Psoas muscle (tissue), 8 donors: ENCODE data around the gene SHROOM3. TPM values are rescaled to one million over a fixed set of nuclear protein-coding genes. Genes with fewer than 3 reads are reported as not detected.
"Not testable (repeated sequence)": the region's sequence is repeated elsewhere in the genome, so short reads cannot be mapped to it uniquely, and the experiment has no call there.

Experiments used
- ATAC-seq, 4 donors: fragments of 200-7000 bp; cut with Tn5 transposase; one replicate each; pipeline ENCODE4 v1.9.1; 2020; ENCODE audit warnings: moderate library complexity in 3 of 4, mild to moderate bottlenecking in 2 of 4
- DNase-seq, 2 donors: peaks; one replicate each; pipeline ENCODE4 v3.0.0-alpha.2; 2020
- H3K27ac ChIP-seq: fragments of 200-600 bp; one replicate; pipeline ENCODE4 v1.8.0; 2022
- H3K27me3 ChIP-seq, 3 donors: fragments of 200-600 bp in 1 of 3; one replicate each; pipeline versions ENCODE4 v1.6.1 to v1.8.0; 2013 to 2022; ENCODE audit warnings: low read length in 2 of 3, mild to moderate bottlenecking in 2 of 3, moderate library complexity in 1 of 3; ENCODE audit not compliant: insufficient read depth in 3 of 3
- H3K36me3 ChIP-seq, 2 donors: fragments of 200-600 bp in 1 of 2; one replicate each; pipeline versions ENCODE4 v1.6.1 to v1.8.0; 2013 to 2022; ENCODE audit warnings: low read depth in 1 of 2, mild to moderate bottlenecking in 1 of 2, moderate library complexity in 1 of 2; ENCODE audit not compliant: insufficient read depth in 1 of 2
- H3K4me1 ChIP-seq: fragments of 200-600 bp; one replicate; pipeline ENCODE4 v1.8.0; 2022
- H3K4me3 ChIP-seq: fragments of 200-600 bp; one replicate; pipeline ENCODE4 v1.8.0; 2022; ENCODE audit warnings: mild to moderate bottlenecking
- H3K9me3 ChIP-seq: fragments of 200-600 bp; one replicate; pipeline ENCODE4 v1.8.0; 2022
- CTCF ChIP-seq: fragments of 200-600 bp; IDR thresholded peaks from one replicate; pipeline ENCODE4 v1.8.0; 2022; ENCODE audit warnings: antibody characterized with exemption
- WGBS, 3 donors: extraction: QIAGEN DNeasy Blood & Tissue Kit; methylation state at CpG; one replicate each; pipeline versions ENCODE4 v1.1.6 to v1.1.7; 2013; 5-methylcytosine and 5-hydroxymethylcytosine counted together
- intact Hi-C, 2 donors: fragments of 100-400 bp; cut with DNase I; formaldehyde crosslinking; loops; one replicate each; pipeline versions ENCODE4 v1.11.0 to v1.14.2; 2022
- polyA plus RNA-seq, 3 donors: library from polyadenylated mRNA; stranded (reverse); fragments of 200-250 nt; gene quantifications; one replicate each; pipeline ENCODE4 v1.2.3, GENCODE V29; 2013
- total RNA-seq, 4 donors: library from RNA; stranded (reverse); fragmentation: NEBNext Ultra II Directional in 2 of 4; extraction: Animal tissue kit (Norgen Biotek cat#: 25700) in 2 of 4; gene quantifications; one replicate each; pipeline versions ENCODE4 v1.2.1 to v1.2.4, GENCODE V29; 2021 to 2023
- donor health status: healthy with polysubstance abuse.
- donor health status: DM: no; HTN: no; CAD: no; lungs with moderate emphysema.
- donor health status: Bipolar disorder and iron deficiency.
- donor health status: healthy.
- donor health status: DM: yes; HTN: yes; CAD: no.
- donor health status: DM: no; HTN: no; CAD: no.
- donor health status: DM: no; HTN: no; CAD: no.
- donor health status: DM: yes; HTN: yes; CAD: no.

The SHROOM3 gene
- total and polyA plus RNA-seq, 7 donors = 0.01 to 0.79 (median 0.06) TPM

- Histone ChIP-seq H3K4me3 (peak overlapping the region; percentile 75), H3K27ac (no peak overlapping the region), H3K4me1 (no peaks in the 10 kb centered on the region), H3K27me3 (peaks cover 0 to 11% (median 0%) of the 10 kb centered on the region in 3 donors), H3K9me3 (no peaks in the 10 kb centered on the region), H3K36me3 (no peaks in the 10 kb centered on the region)
- 56 to 75% (median 69%) methylated on average over 18 of the region's 18 CpGs for WGBS, 3 donors
- DNase-seq (no peak), ATAC-seq (peak in 1 of 4 donors; percentile 32)
- intact Hi-C loops = loop anchor here in 1 of 2 donors (10.0 kb wide), 2 partner anchors 105 to 235 kb away; no protein-coding TSS in a partner anchor
- TF ChIP-seq CTCF = no peak
Observed at GRCh38 chr4:76420188-76420761, 14.8 kb upstream of the SHROOM3 start.

- no peak for TF ChIP-seq CTCF
- ATAC-seq (peak; percentile 75 to 88 (median 86)), DNase-seq (peak; percentile 28 to 54)
- H3K36me3 ChIP-seq = no peaks in the 10 kb centered on the region
- intact Hi-C loops = loop anchor here in 1 of 2 donors (10.0 kb wide), 2 partner anchors 106 to 236 kb away; no protein-coding TSS in a partner anchor
- peaks cover under 1% of the 10 kb centered on the region for H3K4me1 ChIP-seq
- no peak within 1 kb of the TSS for H3K27ac ChIP-seq
- peaks cover 0 to 11% (median 0%) of the 10 kb centered on the region in 3 donors for H3K27me3 ChIP-seq
- WGBS, 3 donors = 6 to 21% (median 9%) methylated on average over 21 to 79 of the region's 79 CpGs
- H3K9me3 ChIP-seq = no peaks in the 10 kb centered on the region
- H3K4me3 ChIP-seq = peak within 1 kb of the TSS; percentile 75
Observed at GRCh38 chr4:76420762-76421581, 14.1 kb upstream of the SHROOM3 start, which contains the start of gene CCDC158. Gene CCDC158 (minus strand): TSS chr4:76421141. CDS start chr4:76403207, 17,934 bp downstream.

- ATAC-seq, H3K4me1 ChIP-seq, H3K4me3 ChIP-seq, H3K36me3 ChIP-seq, H3K27ac ChIP-seq, H3K9me3 ChIP-seq, DNase-seq: not testable (repeated sequence)
- peaks cover 0 to 11% (median 0%) of the 10 kb centered on the region in 3 donors for H3K27me3 ChIP-seq
- WGBS, 3 donors = 96 to 97% (median 96%) methylated on average over 21 to 24 of the region's 27 CpGs
- intact Hi-C loops = loop anchor here in 1 of 2 donors (10.0 kb wide), 2 partner anchors 108 to 238 kb away; no protein-coding TSS in a partner anchor
Observed at GRCh38 chr4:76423159-76423558, 11.9 kb upstream of the SHROOM3 start.

- 57 to 74% (median 60%) methylated on average over 2 of the region's 2 CpGs for WGBS, 3 donors
- intact Hi-C loops = loop anchor here in 1 of 2 donors (10.0 kb wide), 2 partner anchors 111 to 241 kb away; no protein-coding TSS in a partner anchor
Observed at GRCh38 chr4:76426272-76426671, 8.8 kb upstream of the SHROOM3 start.

More at GRCh38 chr4:76426272-76426671, 8.8 kb upstream of the SHROOM3 start:
- DNase-seq (no peak), ATAC-seq (no peak)
- Histone ChIP-seq H3K4me3 (no peak overlapping the region), H3K9me3 (no peaks in the 10 kb centered on the region), H3K27me3 (no peaks in the 10 kb centered on the region), H3K36me3 (no peaks in the 10 kb centered on the region), H3K4me1 (peaks cover 6% of the 10 kb centered on the region), H3K27ac (no peak overlapping the region)
- no peak for TF ChIP-seq CTCF
